GM19324 (cell line): ENCODE measurements around the gene ACTMAP.
"Not testable (repeated sequence)": the region's sequence is repeated elsewhere in the genome, so short reads cannot be mapped to it uniquely, and the experiment has no call there.

Experiments
- ATAC-seq: cut with Tn5 transposase; IDR thresholded peaks from one replicate; pipeline ENCODE4 v1.9.1; 2021; ENCODE audit warnings: mild to moderate bottlenecking, moderate library complexity; ENCODE audit not compliant: unreplicated experiment, low FRiP score

The ACTMAP gene

GRCh38 chr19:40745402-40745780 is 4.9 kb downstream of the ACTMAP start:
- ATAC-seq, result no peak

- ATAC-seq, result no peak
Measured at GRCh38 chr19:40744554-40745401, 5.5 kb downstream of the ACTMAP start.

GRCh38 chr19:40743926-40744325 is 6.4 kb downstream of the ACTMAP start:
- ATAC-seq, result no peak

GRCh38 chr19:40742886-40743285 is 7.4 kb downstream of the ACTMAP start:
- no peak for ATAC-seq

- ATAC-seq, result no peak
Measured at GRCh38 chr19:40742477-40742876, 7.8 kb downstream of the ACTMAP start.

GRCh38 chr19:40741527-40742390 is 8.5 kb downstream of the ACTMAP start:
- ATAC-seq, result no peak

- ATAC-seq, result no peak
Measured at GRCh38 chr19:40740747-40741146, 9.5 kb downstream of the ACTMAP start.

- no peak for ATAC-seq
Measured at GRCh38 chr19:40739871-40740703, 10.2 kb downstream of the ACTMAP start.

GRCh38 chr19:40739030-40739839 is 11.0 kb downstream of the ACTMAP start:
- ATAC-seq, result no peak

- ATAC-seq, result no peak
Measured at GRCh38 chr19:40737102-40737644, 13.1 kb downstream of the ACTMAP start.

GRCh38 chr19:40736661-40737060 is 13.6 kb downstream of the ACTMAP start:
- ATAC-seq, result no peak

GRCh38 chr19:40735013-40735771 is 15.1 kb downstream of the ACTMAP start:
- ATAC-seq, result no peak

GRCh38 chr19:40733149-40733548 is 17.1 kb downstream of the ACTMAP start:
- no peak for ATAC-seq

GRCh38 chr19:40732304-40732703 is 18.0 kb downstream of the ACTMAP start:
- not testable (repeated sequence) for ATAC-seq

GRCh38 chr19:40730065-40730464 is 20.2 kb downstream of the ACTMAP start:
- not testable (repeated sequence) for ATAC-seq

GRCh38 chr19:40726279-40726678 is 24.0 kb downstream of the ACTMAP start:
- ATAC-seq, result no peak

GRCh38 chr19:40724855-40725254 is 25.4 kb downstream of the ACTMAP start:
- ATAC-seq, result no peak

- no peak for ATAC-seq
Measured at GRCh38 chr19:40724315-40724714, 26.0 kb downstream of the ACTMAP start.
